ENCODE measurements around the gene C2CD3.
"Not testable (repeated sequence)": the region's sequence is repeated elsewhere in the genome, so short reads cannot be mapped to it uniquely, and the experiment has no call there.

The C2CD3 gene

GRCh38 chr11:73989156-73989555 is 181.6 kb downstream of the C2CD3 start:
- Histone ChIP-seq H2AFZ (ENCODE audit: low read depth, low read length) (no peak overlapping the region), H3K36me3 (replicated peaks; ENCODE audit: low read depth, low read length) (no peaks in the 10 kb centered on the region), H3K4me3 (ENCODE audit: low read length) (no peak overlapping the region), H3K27me3 (ENCODE audit: low read depth, low read length) (no peaks in the 10 kb centered on the region), H3K9ac (ENCODE audit: low read length) (no peak overlapping the region), H3K4me1 (ENCODE audit: low read length) (peaks cover 69% of the 10 kb centered on the region), H3K27ac (ENCODE audit: low read length) (no peak overlapping the region), H3K9me3 (ENCODE audit: insufficient read depth, low read length) (no peaks in the 10 kb centered on the region), H3K79me2 (ENCODE audit: low read length) (no peaks in the 10 kb centered on the region), H3K4me2 (ENCODE audit: low read length) (0 out of 2 replicates have a peak overlapping the region, but pooled peaks have one; percentile 0), H4K20me1 (ENCODE audit: insufficient read depth, low read length) (no peaks in the 10 kb centered on the region)
- TF ChIP-seq CTCF (IDR thresholded peaks at IDR 0.05; ENCODE audit: low read depth, low read length) (peak; percentile 56), EZH2phosphoT487 (IDR thresholded peaks at IDR 0.05; ENCODE audit: low read depth) (no peak)

- no peak overlapping the region for H3K4me2 ChIP-seq (ENCODE audit: low read length)
- H3K79me2 ChIP-seq (ENCODE audit: low read length): no peaks in the 10 kb centered on the region
- no peaks in the 10 kb centered on the region for H3K9me3 ChIP-seq (ENCODE audit: insufficient read depth, low read length)
- H4K20me1 ChIP-seq (ENCODE audit: insufficient read depth, low read length): no peaks in the 10 kb centered on the region
- H3K27me3 ChIP-seq (ENCODE audit: low read depth, low read length): no peaks in the 10 kb centered on the region
- H2AFZ ChIP-seq (ENCODE audit: low read depth, low read length): no peak overlapping the region
- no peak overlapping the region for H3K4me3 ChIP-seq (ENCODE audit: low read length)
- H3K9ac ChIP-seq (ENCODE audit: low read length): no peak overlapping the region
- H3K4me1 ChIP-seq (ENCODE audit: low read length): peaks cover 67% of the 10 kb centered on the region
- H3K36me3 ChIP-seq (replicated peaks; ENCODE audit: low read depth, low read length): no peaks in the 10 kb centered on the region
- H3K27ac ChIP-seq (ENCODE audit: low read length): no peak overlapping the region
- TF ChIP-seq CTCF (IDR thresholded peaks at IDR 0.05; ENCODE audit: low read depth, low read length): no peak
Observed at GRCh38 chr11:73988227-73988626, 182.6 kb downstream of the C2CD3 start.

- peaks cover 49% of the 10 kb centered on the region for H3K4me1 ChIP-seq (ENCODE audit: low read length)
- H4K20me1 ChIP-seq (ENCODE audit: insufficient read depth, low read length); H3K4me2 ChIP-seq (ENCODE audit: low read length): not testable (repeated sequence)
Observed at GRCh38 chr11:73985661-73986060, 185.1 kb downstream of the C2CD3 start.

GRCh38 chr11:73983741-73984538 is 186.9 kb downstream of the C2CD3 start:
- no peaks in the 10 kb centered on the region for H3K27me3 ChIP-seq (ENCODE audit: low read depth, low read length)
- H4K20me1 ChIP-seq (ENCODE audit: insufficient read depth, low read length): peaks cover 15% of the 10 kb centered on the region
- TF ChIP-seq CTCF (IDR thresholded peaks at IDR 0.05; ENCODE audit: low read depth, low read length) (no peak), EZH2phosphoT487 (IDR thresholded peaks at IDR 0.05; ENCODE audit: low read depth) (no peak)
- H2AFZ ChIP-seq (ENCODE audit: low read depth, low read length): 0 out of 2 replicates have a peak overlapping the region, but pooled peaks have one; percentile 25
- peak overlapping the region; percentile 96 for H3K4me3 ChIP-seq (ENCODE audit: low read length)
- H3K9me3 ChIP-seq (ENCODE audit: insufficient read depth, low read length): no peaks in the 10 kb centered on the region
- peak overlapping the region; percentile 82 for H3K4me2 ChIP-seq (ENCODE audit: low read length)
- peaks cover 37% of the 10 kb centered on the region for H3K79me2 ChIP-seq (ENCODE audit: low read length)
- peaks cover 52% of the 10 kb centered on the region for H3K4me1 ChIP-seq (ENCODE audit: low read length)
- peaks cover 31% of the 10 kb centered on the region for H3K36me3 ChIP-seq (replicated peaks; ENCODE audit: low read depth, low read length)
- H3K9ac ChIP-seq (ENCODE audit: low read length): peak overlapping the region; percentile 88
- H3K27ac ChIP-seq (ENCODE audit: low read length): peak overlapping the region; percentile 95

More at GRCh38 chr11:73985661-73986060, 185.1 kb downstream of the C2CD3 start:
- H3K27ac ChIP-seq (ENCODE audit: low read length); H3K9ac ChIP-seq (ENCODE audit: low read length); H2AFZ ChIP-seq (ENCODE audit: low read depth, low read length); H3K4me3 ChIP-seq (ENCODE audit: low read length); H3K9me3 ChIP-seq (ENCODE audit: insufficient read depth, low read length); H3K27me3 ChIP-seq (ENCODE audit: low read depth, low read length): not testable (repeated sequence)
- H3K36me3 ChIP-seq (replicated peaks; ENCODE audit: low read depth, low read length): peaks cover 19% of the 10 kb centered on the region
- H3K79me2 ChIP-seq (ENCODE audit: low read length): peaks cover 23% of the 10 kb centered on the region
